ENCODE data around the gene ASB7.
"Not testable (repeated sequence)": the region's sequence is repeated elsewhere in the genome, so short reads cannot be mapped to it uniquely, and the experiment has no call there.

Gene ASB7, protein sequence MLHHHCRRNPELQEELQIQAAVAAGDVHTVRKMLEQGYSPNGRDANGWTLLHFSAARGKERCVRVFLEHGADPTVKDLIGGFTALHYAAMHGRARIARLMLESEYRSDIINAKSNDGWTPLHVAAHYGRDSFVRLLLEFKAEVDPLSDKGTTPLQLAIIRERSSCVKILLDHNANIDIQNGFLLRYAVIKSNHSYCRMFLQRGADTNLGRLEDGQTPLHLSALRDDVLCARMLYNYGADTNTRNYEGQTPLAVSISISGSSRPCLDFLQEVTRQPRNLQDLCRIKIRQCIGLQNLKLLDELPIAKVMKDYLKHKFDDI

DNA sequence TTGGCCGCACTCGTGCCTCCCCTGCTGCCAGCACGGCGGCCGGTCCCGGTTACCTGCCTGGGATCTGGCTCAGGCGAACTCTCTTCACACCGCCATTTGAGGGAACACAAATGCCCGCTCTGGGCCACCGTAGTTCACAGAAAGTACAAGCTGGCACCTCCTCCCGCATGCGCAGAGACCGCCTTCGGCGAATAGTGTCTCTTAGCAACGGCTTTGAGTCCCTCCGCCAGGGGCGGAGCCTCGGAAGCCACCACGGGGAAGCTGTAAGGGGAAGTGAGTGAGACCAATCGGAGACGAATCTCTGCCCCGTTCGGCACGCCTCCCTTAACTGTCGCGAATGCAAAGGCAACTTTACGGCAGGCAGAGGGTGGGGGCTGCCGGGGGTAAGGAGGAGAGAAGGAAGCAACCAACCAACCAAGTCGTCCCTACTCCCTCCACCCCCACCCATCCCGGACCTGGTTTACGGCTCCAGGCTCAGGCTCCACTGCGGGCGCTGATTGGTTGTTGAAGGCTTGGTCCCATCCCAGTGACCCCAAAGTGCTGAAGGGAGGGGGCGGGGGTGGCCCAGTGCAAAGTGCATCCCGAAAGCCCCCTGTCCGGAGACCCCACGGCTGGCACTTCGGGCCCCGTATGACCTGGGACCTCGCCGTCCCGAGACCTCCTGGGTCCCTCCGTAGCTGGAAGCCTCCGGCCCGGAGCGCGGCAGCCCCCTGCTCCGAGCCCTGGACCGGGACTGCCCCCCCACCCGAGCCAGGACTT is at the start of gene ASB7, which contains the start of gene LINS1:
ASB7 (plus strand) TSS at position 526 of the 759 bp plus-strand sequence. CDS start 9,628 bp downstream, outside the sequence.
LINS1 (minus strand) TSS at position 121 of the 759 bp plus-strand sequence. CDS start 21,342 bp downstream, outside the sequence.
- peak; percentile 99 for DNase-seq

DNA sequence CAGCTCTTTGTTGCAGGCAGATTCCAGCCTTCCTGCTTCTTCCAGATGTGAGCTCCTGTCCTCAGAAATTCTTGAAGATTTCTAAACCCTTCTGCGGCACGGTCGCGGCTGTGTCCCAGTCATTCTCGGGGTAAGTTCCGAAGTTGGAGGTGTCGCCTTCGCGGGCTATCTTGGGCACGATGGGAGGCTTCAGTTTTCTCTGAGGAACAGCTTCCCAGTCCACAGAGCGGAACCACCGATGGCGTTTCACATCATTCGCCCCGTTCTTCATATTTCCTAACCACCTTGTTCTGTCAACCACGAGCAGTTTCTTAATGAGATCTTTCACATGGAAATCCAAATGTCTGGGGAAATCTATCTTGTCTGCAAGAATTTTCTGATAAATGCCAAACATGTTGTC is 48.9 kb upstream of the ASB7 start:
- DNase-seq = no peak

DNA sequence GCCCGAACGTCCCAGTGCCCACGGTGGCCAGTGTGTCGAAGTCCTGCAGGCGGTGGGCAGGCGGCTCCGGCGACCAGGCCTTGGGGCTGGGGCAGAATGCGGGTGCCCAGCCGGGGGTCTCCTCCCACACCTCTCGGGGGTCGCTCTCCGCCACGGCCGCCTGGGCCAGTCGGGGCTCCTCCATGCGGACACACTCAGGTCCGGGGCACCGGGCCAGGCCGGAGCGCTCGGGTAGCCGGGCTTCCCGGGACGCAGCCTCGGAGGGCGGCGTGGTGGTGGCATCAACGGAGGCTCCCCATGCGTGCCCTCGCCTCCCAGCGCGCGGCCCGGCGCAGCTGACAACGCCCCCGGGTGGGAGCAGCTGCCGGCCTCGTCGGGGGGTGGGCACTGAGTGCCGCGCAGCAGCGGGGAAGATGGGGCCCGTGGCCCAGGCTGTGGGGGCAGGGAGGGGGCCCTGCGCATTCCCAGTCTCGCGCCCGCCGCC is 43.6 kb upstream of the ASB7 start:
- DNase-seq = no peak

DNA sequence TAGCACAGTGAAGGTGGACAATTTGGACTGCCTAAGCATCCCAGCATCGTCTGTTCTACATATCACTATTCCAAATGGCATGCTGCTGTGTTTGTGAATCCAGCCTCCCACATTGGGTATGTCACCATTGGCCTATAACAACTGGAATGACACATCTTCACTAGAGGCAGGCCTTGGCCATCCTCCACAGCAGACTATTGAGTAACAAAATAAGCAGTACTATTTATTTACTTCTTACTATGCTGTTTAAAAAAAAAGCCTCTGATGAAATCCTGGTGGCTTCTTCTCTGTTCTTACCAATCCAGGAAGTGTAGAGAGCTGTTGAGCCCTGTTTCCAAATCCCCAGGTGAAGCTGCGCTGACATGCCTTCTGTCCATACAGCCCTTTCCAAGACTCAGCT is 43.1 kb upstream of the ASB7 start:
- DNase-seq = no peak

DNA sequence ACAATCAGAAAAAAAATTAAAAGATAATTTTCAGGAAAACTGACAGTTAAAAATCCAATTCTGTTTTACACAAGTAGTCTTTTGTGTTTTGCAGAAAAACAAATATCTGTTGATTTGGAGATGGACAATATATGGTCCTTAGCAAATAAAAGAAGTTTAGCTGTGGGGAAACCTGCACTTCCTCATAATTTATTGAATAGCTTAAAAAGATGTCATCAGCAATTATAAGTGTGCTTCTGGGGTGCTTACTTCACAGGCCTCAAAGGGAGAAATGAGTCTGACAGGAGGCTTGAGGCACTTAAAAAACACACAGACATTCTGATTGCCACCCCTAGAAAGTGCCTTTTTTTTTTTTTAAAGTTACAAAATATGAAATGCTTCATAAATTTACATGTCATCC is 42.1 kb upstream of the ASB7 start:
- no peak for DNase-seq

DNA sequence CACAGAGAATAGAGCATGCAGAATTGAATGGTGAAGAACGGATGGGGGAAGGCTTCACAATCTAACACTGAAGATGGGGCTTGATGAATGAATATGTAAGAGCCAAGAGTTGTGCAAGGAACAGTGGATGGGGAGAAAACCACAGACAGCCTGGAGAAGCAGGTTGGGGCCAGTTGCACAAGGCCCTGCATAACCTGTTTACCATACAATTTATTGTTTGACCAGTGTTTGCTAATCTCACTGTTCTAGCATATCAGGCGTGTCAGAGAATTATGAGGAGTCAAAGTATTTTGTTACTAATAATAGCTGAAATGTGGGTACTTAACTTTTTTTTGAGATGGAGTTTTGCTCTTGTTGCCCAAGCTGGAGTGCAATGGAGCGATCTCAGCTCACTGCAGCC is 36.8 kb upstream of the ASB7 start:
- no peak for DNase-seq

DNA sequence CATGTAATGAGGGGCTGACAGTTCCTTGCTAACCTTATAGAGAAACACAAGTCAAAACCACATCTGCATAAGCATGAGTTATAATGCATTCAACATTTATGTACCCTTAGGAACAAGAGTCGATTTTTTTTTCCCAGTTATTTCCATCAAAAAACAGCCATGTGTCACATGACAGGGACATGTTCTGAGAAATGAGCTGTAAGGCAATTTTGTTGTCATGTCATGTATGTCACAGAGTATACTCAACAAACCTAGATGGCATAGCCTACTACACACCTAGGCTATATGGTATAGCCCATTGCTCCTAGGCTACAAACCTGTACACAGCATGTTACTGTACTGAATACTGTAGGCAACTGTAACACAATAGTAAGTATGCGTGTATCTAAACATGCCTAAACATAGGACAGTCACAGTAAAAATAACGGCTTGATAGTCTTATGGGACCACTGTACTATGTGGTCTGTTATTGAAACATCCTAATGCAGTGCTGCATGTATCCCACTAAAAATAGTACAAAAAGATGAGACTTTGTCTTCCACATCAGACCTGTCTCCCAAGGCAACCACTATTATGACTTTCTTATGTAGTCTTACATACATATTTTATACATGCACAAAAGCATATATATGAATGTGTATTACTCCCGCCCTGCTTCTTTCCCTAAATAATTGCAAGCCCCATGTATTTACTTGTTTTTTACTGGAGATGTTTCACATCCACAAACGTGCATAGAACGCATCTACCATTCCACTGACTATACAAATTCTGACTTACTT is 35.4 kb upstream of the ASB7 start:
- DNase-seq = no peak

DNA sequence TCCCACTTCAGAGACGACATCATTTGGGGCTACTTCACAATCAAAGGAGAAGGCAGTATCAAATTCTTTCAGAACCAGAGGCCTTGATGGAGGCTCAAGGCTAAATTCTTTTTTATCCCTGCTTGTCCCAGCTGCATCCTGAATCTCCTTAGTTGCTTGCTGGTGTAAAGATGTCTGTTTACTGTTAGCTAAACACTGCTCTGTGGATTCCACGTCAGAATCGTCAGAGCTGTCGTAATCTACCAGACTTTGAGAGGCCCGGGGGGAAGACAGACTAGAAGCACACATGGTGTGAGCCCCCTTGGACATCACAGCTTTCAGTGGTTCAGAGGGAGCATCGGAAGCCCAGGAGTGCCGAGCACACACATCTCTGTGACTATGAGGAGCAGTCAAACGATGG is 33.0 kb upstream of the ASB7 start:
- no peak for DNase-seq

DNA sequence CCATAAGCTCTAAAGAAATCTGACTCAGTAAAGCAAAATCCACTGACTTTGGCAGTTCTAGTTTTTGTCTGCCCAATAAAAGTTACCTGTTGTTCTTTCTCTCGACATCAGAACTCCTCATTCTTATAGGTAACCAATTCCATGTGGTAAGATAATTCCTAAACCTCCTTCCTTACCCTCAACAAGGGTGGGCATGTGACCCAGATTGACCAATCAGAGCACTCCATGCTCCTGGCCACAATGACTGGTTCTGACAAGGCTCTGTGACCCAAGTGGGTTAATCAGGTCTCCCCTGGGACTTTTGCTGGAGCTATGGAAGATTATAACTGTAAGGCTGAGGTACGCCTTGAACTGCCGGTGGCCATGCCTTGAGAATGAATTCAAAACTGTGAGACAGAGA is 32.1 kb upstream of the ASB7 start:
- no peak for DNase-seq

DNA sequence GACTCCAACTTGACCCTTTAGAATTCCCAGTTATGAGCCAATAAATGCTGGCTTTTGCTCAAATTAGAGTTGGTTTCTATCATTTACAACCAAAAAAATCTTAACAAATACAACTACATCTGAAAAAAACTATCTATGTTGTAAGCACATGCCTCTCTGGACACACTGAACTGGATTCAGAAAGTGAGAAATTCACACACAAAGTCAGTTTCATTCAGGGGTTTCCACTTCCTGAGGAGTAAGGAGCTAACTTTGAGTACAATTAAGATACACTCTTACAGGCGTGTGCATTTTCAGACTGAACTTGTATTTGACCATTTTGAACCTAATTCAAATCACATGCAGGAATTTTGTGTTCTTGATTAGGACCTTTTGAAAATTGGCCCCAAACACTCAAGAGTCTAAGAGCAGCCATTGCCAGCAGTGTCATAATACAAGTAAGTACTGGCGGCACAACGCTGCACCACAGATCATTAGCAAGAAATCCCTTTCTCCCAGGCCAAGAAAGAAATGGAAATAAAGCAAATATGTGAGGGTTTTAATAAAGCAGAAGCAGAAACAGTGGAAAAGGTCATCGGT is 31.6 kb upstream of the ASB7 start:
- no peak for DNase-seq

DNA sequence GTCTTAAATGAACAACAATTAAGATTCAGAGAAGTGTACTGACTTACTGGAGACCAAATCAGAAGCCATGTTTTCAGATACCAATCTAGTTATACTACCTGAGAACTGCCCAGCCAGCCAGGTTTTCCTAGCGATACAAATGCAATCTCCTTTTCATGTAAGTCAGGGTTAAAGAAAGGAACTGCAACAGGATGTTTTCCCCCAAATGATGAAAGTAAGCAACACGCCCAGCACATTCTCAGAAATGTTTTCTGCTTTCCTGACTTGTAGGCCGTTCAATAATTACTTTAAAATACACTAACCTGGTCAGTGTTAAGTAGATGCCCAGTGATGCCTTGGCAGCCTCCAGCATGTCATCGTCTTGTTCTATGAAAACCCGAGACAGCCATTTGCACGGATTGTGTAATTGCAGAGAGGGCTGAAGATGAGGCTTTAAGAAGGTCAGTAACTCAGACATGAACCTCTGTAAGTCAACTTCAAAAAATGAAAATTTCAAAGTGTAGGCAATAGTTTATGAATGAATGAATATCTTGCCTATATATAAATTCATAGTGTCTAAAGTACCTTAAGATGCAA is 30.7 kb upstream of the ASB7 start:
- DNase-seq = no peak

DNA sequence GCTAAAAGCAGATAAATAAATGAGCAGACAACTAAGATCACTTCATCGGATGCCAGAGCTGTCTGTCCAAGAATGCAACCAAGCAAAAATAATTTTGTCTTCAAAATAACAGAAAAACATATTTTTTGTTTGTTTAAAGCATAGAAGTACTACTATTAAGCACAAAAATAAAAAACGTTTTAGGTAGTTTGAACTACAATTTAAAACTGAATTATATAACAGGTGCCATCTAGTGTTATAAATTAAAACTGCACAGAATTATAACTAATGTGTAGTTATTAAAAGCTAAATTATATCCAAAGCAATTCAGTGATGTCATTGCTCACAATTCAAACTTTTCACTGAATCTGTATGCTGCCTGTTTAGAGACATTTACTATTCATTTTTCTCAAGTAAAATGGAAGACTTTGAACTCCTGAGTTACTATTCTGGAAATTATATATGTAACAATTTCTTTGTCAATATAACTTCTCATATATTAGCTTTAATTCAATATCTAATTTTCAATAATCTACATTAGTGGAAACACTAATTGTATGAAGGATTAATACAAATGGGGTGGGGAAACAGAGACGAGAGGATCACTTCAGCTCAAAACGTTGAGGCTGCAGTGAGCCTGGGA is 29.9 kb upstream of the ASB7 start:
- no peak for DNase-seq

DNA sequence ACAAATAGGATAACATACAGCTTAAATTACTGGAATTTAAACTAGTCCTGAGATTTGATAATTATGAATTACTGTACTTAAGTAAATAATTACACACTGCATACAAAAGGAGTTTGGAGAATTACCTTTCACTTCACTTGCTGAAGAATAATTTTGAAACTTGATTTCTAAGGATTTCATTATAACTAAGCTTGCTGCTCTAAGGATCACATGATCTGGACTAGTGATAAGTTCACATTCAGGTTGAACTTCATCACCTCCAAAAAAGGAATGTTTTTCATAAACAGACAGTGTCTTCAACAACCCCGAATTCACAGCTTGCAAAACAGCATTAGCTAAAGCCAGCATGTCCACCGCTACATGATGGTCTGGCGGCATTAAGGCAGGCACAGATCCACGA is 28.9 kb upstream of the ASB7 start:
- no peak for DNase-seq

DNA sequence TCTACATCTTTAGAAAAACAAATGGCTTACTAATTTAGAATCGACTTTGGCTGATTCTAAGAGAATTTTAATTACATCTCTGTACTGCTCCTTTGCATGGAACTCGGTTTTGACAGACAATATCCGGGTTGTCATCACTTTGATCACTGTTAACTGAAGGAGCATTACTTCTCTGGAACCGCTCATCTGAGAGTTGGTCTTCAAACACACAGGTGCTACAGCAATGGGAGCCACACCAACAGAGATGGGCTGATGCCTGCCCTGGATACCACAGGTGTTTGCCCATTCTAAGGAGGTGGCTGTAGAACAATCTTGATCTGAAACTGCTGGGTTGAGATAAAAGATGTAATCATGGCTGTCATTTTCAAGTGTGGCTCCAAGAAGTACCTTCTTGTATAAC is 22.0 kb upstream of the ASB7 start:
- DNase-seq = no peak

DNA sequence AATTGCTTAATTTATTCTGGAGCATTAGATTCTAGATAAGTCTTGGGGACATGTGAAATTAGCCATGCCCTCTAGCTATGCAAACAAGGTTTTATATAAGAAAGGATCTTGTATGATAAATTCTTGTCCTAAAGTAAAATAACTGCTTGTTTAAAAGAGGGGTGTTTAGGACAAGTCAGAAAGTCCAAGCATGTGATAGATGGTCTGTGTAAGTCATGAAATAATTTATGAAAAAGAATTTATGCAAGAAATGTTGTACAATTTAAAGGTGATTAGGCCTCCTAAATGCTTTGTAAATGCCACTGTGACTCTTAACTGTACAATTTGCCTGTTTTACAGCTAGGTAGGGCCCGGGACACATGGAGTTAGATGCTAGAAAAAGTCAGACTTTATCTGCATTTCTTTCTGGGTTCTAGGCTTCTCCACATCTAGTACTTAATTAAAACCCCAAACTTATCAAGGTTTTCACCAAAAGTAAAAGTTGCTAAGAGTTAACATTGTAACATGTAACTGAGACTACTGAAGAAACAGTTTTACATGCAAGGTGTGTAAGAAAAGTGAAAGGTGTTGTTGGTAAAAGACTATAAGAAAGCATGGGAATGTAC is 13.6 kb upstream of the ASB7 start:
- no peak for DNase-seq

DNA sequence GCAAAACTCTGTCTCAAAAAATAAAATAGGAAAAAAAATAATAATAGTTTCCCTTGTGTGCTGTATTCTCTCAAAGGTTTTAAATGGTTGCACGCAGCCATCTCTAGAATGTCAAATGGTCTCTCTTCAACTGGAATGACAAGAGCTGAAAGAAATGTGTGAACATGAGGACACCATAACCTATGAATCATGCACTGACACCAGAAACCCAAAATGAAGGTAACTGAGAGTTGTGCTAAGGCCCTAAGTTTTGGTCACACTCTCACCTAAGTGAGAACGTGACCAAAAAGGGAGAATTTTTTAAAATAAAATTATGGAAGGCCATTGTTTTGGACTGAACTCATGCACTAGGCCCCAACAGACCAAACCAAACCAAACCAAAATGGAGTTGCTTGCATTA is 11.2 kb upstream of the ASB7 start:
- not testable (repeated sequence) for DNase-seq

DNA sequence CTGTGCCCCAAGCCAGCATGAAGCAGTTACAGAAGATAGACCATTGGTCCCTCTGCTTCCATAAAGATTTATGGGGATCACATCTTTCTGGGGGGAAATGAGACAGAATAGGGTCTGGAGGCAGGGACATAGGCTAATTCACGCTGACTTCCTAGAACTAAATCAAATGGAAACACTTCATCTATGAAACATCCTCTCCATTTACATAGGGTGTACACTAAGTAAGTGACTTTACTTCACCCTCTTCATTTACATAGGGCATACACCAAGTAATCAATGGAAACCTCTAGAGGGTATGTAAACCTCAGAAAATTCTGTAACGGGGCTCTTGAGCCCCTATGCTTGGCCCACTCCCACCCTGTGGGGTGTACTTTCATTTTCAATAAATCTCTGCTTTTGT is 10.6 kb upstream of the ASB7 start:
- no peak for DNase-seq

DNA sequence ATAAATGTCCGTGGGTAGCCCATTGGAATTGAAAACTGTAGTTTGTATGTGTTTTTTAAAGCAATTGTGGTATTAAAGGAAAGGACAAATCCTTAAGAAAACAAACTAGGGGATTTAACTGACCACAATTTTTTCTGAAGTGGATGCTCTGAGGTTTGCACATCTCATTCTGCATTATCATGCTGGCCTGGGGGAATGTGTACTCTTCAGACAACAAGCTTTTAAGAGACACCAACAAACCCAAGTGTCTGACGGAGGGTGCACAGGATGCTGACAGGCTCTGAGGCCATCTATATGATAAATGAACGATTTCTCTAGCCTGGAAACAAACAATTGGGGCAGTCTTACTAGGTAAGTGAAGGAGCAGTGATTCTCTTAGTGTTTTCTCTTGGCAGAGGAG is 9.5 kb upstream of the ASB7 start:
- no peak for DNase-seq

DNA sequence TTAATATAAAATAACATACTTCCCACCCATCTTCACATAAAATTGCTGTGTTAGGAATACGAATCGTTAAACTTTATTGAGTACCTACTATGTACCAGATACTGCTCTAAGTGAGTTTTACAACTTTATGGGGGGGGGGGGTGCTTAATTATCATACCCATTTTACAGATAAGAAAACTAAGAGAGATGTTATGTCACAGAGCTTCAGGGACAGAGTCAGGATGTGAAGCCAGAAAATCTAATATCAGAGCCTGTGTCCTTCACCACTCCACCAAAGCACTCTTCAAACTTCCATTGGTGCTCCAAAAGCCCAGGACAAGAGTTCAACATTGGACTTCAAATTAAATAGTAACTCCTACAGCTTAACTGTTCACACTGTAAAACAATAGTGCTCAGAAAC is 9.0 kb upstream of the ASB7 start:
- no peak for DNase-seq

DNA sequence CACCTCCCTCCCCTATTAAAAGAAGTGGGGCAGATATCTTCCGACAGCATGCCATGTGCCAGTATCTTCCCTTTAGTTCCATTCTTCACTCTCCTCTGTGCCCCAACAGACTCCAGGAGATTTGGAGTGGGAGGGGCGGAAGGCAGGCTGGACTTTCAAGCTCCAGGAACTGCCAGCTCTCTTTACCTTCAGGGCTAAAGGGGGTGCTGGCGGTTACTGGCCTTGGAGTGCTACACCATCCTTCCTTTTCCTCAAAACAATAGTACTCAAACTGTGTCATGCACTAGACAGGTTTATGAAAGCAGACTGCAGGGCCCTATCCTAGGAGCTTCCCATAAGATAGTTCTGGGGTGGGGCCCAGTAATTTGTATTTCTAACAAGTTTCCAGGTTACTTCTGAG is 6.4 kb upstream of the ASB7 start:
- no peak for DNase-seq

DNA sequence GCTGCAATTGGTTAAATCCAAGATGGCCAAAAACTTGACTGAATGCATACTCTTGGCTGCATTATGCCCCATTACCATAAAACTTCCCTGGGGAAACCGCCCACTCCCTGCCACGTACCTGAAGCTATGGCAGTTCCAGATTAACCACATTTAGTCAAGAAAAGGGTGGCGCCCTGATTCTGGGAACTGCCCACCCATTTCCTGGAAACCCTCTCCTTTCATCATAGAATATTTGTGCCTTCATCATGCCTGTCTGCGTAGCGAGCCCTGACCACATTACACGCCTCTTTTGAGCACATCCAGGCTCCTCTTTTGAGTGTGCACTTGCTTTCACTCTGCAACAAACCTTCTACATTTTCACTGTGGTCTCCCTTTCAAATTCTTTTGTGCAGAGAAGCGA is 5.6 kb upstream of the ASB7 start:
- no peak for DNase-seq

DNA sequence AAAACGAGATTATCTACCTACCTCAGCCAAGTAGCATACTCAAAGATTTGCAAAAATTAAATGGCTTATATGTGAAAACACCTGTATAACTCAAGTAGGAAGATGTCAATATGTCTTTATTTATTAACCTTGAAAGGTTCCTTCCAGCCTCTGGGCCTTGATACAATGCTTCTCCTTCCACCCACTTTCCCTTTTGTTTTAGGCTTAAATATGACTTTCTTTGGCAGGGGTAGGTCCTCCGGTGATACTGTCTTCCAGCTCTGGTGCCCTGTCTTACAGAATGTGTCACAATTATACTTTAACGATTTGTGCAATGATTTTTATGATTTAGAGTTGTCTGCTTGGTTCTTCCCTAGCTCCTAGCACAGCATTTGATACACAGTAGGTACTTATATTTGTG is 4.5 kb upstream of the ASB7 start:
- no peak for DNase-seq

All from SHP77 (cell line).